Hepatocyte (in vitro differentiated cells): Measurements from ENCODE around the gene FRMD6.

Experiments
- EZH2 ChIP-seq: fragments of 200-600 bp; sonication (generic); IDR thresholded peaks from 2 replicates; pipeline ENCODE4 v1.6.1; 2016; ENCODE audit warnings: antibody characterized with exemption, mild to moderate bottlenecking, borderline replicate concordance
- TF ChIP-seq, protein P1 (sequence below): fragments of 200-600 bp; sonication (generic); IDR thresholded peaks from 2 replicates; pipeline ENCODE4 v1.5.1; 2016; ENCODE audit warnings: antibody characterized with exemption, mild to moderate bottlenecking; ENCODE audit not compliant: poor library complexity

DNA sequence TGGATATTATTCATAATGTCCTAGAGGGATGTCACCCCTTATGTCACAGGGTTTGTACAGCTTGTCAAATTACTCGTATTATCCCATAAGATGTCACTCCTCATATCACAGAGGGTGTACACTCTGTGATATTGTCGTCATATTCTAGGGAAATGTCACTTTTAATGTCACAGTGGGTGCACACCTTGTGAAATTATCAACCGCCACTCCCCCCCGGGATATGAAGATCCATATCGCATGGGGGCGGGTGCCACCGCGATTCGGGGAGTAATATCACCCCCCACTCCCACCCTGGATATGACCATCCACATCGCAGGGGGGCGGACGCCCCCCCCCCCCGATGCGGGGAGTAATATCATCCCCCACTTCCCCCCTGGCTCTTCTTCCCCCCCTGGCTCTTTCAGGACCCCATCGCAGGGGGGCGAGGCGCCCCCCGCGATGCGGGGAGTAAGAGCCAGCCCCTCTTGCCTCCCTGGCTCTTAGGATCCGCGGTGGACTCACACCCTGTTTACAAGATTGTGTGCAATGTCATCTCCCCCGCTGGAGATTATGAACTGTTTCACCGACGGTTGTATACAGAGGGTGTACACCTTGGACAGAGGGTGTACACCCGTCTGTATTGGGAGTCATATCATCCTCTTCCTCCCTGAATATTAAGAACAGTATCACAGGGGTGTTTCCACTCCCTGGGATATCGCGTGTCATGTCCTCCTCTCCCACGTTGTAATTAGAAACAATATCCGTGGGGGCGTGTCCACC is 92.8 kb downstream of the FRMD6 start:
- TF ChIP-seq, protein P1, sequence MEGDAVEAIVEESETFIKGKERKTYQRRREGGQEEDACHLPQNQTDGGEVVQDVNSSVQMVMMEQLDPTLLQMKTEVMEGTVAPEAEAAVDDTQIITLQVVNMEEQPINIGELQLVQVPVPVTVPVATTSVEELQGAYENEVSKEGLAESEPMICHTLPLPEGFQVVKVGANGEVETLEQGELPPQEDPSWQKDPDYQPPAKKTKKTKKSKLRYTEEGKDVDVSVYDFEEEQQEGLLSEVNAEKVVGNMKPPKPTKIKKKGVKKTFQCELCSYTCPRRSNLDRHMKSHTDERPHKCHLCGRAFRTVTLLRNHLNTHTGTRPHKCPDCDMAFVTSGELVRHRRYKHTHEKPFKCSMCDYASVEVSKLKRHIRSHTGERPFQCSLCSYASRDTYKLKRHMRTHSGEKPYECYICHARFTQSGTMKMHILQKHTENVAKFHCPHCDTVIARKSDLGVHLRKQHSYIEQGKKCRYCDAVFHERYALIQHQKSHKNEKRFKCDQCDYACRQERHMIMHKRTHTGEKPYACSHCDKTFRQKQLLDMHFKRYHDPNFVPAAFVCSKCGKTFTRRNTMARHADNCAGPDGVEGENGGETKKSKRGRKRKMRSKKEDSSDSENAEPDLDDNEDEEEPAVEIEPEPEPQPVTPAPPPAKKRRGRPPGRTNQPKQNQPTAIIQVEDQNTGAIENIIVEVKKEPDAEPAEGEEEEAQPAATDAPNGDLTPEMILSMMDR: no peak
- no peak for TF ChIP-seq EZH2
